ENCODE data around the gene CHST11. TPM values are rescaled to one million over a fixed set of nuclear protein-coding genes. Genes with fewer than 3 reads are reported as not detected.

CHST11 gene
- total RNA-seq, 5 donors from 2014 or later (not counting 1 experiment from before 2014, with no cell fraction given), result 49.8 to 78.3 (median 63.7) TPM

DNA sequence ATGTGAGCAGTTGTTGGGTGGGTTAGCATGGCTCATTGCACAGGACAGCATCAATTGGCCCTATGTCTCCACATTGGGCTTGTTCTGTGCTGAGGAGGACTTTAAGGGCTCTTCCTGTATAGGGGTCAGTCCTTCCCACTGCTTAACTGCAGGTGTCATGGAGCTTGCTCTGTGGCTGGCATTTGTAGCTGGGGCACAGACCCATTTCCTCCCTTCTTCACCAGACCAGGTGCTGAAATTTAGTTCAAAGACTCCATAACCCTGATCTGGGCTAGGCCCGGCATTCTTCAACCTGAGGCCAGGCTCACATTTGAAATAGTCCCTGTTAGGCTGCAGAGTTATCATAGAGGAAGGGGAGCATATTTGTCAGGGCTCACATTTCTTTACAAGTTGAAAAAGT, 12.8 kb downstream of the CHST11 start:
- Mint-ChIP-seq H3K27me3 (no peaks in the 10 kb centered on the region), H3K9me3 (peaks cover 0 to 6% (median 0%) of the 10 kb centered on the region in 3 donors), H3K4me3 (no peak overlapping the region), H3K27ac (peak overlapping the region; percentile 79 to 82), H3K4me1 (peaks cover 82 to 94% (median 93%) of the 10 kb centered on the region in 3 donors), H3K36me3 (peaks cover 30% of the 10 kb centered on the region)
- H3K4me1 ChIP-seq (ENCODE audit: control insufficient read depth in 1 of 2, extremely low read depth in 1 of 2, insufficient read depth in 2 of 2, low read length in 2 of 2), result peaks cover 40 to 78% of the 10 kb centered on the region in 2 experiments
- CTCF ChIA-PET, result no interaction called here
- H3K27ac ChIP-seq (ENCODE audit: low read length), result no peak overlapping the region
- H3K9me3 ChIP-seq, result no peaks in the 10 kb centered on the region
- ATAC-seq (replicated peaks in 1 of 4) (peak in 2 of 4 experiments; percentile 12 to 17), DNase-seq (no peak)
- H3K4me3 ChIP-seq (ENCODE audit: control insufficient read depth in 1 of 2, extremely low read depth in 1 of 2, low read length in 1 of 2), result no peak overlapping the region
- no peaks in the 10 kb centered on the region for H3K27me3 ChIP-seq (replicated peaks in 1 of 2; ENCODE audit: control insufficient read depth in 2 of 2, extremely low read depth in 1 of 2, insufficient read depth in 2 of 2, low read length in 1 of 2)
- peaks cover 0 to 2% of the 10 kb centered on the region in 2 donors for H3K36me3 ChIP-seq (ENCODE audit: control insufficient read depth in 2 of 2, extremely low read depth in 1 of 2, insufficient read depth in 1 of 2, low read length in 1 of 2)
- POLR2A ChIA-PET, result no interaction called here
- WGBS (ENCODE audit: insufficient coverage), result no CpG with 5 or more reads among the region's 1 CpG

DNA sequence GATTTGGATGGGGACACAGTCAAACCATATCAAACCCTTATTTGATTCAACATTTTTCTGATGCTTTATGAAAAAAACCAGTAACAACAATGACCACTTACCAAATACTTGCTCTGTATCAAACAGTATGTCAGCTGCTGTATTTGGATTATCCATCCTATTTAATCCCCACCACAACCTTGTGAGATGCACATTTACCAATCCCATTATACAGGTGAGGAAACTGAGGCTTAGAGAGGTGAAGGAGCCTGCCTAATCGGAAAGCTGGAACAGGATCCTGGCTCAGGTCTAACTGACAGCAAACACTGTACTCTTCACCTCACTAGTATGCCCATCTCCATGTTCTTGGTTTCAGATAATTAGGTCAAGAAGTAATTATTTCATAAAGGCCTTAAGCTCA, 13.8 kb downstream of the CHST11 start:
- Histone ChIP-seq H3K36me3 (ENCODE audit: control insufficient read depth in 2 of 2, extremely low read depth in 1 of 2, insufficient read depth in 1 of 2, low read length in 1 of 2) (peaks cover 0 to 2% of the 10 kb centered on the region in 2 donors), H3K27me3 (replicated peaks in 1 of 2; ENCODE audit: control insufficient read depth in 2 of 2, extremely low read depth in 1 of 2, insufficient read depth in 2 of 2, low read length in 1 of 2) (no peaks in the 10 kb centered on the region), H3K4me1 (ENCODE audit: control insufficient read depth in 1 of 2, extremely low read depth in 1 of 2, insufficient read depth in 2 of 2, low read length in 2 of 2) (peaks cover 30 to 74% of the 10 kb centered on the region in 2 experiments), H3K27ac (ENCODE audit: low read length) (no peak overlapping the region), H3K4me3 (ENCODE audit: control insufficient read depth in 1 of 2, extremely low read depth in 1 of 2, low read length in 1 of 2) (no peak overlapping the region), H3K9me3 (no peaks in the 10 kb centered on the region)
- Mint-ChIP-seq H3K9me3 (peaks cover 0 to 6% (median 0%) of the 10 kb centered on the region in 3 donors), H3K4me3 (no peak overlapping the region), H3K4me1 (peaks cover 79 to 92% (median 91%) of the 10 kb centered on the region in 3 donors), H3K27me3 (no peaks in the 10 kb centered on the region), H3K36me3 (peaks cover 25% of the 10 kb centered on the region), H3K27ac (peak overlapping the region; percentile 10 to 79)
- ChIA-PET POLR2A (no interaction called here), CTCF (interaction anchor here in 1 of 2 donors (1.7 kb wide), 1 partner anchor 11 kb away, joined by 4 read pairs; no protein-coding TSS in a partner anchor)
- ATAC-seq (replicated peaks in 1 of 4), result no peak
- no peak for DNase-seq
- WGBS (ENCODE audit: insufficient coverage), result no CpG with 5 or more reads among the region's 1 CpG

DNA sequence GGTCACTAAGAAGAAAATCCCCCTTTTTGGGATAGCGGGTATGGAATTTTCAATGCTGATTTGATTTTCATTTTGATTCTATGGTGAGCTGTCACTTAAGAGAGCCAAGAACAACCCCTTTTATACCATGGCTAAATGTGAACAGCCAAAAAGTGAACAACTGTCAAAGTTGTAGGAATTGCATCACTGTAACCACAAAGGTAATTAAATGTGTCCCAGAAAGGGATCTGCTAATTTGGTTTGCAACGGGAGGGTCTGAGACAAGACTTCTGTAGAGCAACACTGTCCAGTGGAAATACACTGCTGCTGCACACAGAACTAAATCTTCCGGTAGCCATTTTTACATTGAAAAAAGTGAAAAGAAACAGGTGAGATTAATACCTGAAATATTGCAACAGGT, 14.6 kb downstream of the CHST11 start:
- H3K27me3 Mint-ChIP-seq, result no peaks in the 10 kb centered on the region
- ATAC-seq (replicated peaks in 1 of 4) (no peak), DNase-seq (no peak)
- peak overlapping the region; percentile 13 to 37 for H3K27ac Mint-ChIP-seq
- Histone ChIP-seq H3K9me3 (no peaks in the 10 kb centered on the region), H3K36me3 (ENCODE audit: control insufficient read depth in 2 of 2, extremely low read depth in 1 of 2, insufficient read depth in 1 of 2, low read length in 1 of 2) (peaks cover 0 to 2% of the 10 kb centered on the region in 2 donors), H3K4me3 (ENCODE audit: control insufficient read depth in 1 of 2, extremely low read depth in 1 of 2, low read length in 1 of 2) (no peak overlapping the region), H3K27me3 (replicated peaks in 1 of 2; ENCODE audit: control insufficient read depth in 2 of 2, extremely low read depth in 1 of 2, insufficient read depth in 2 of 2, low read length in 1 of 2) (no peaks in the 10 kb centered on the region), H3K4me1 (ENCODE audit: control insufficient read depth in 1 of 2, extremely low read depth in 1 of 2, insufficient read depth in 2 of 2, low read length in 2 of 2) (peaks cover 27 to 65% of the 10 kb centered on the region in 2 experiments), H3K27ac (ENCODE audit: low read length) (no peak overlapping the region)
- H3K4me3 Mint-ChIP-seq, result peak overlapping the region in 1 of 3 donors; percentile 9
- H3K4me1 Mint-ChIP-seq, result peaks cover 76 to 88% (median 86%) of the 10 kb centered on the region in 3 donors
- WGBS (ENCODE audit: insufficient coverage), result no CpG with 5 or more reads among the region's 3 CpGs
- H3K9me3 Mint-ChIP-seq, result peaks cover 0 to 6% (median 0%) of the 10 kb centered on the region in 3 donors
- CTCF ChIA-PET, result interaction anchor here (0.6 to 1.7 kb wide), 3 partner anchors 12 to 98 kb away, joined by 3 to 4 read pairs (median 3); no protein-coding TSS in a partner anchor
- H3K36me3 Mint-ChIP-seq, result peaks cover 25% of the 10 kb centered on the region
- POLR2A ChIA-PET, result no interaction called here

DNA sequence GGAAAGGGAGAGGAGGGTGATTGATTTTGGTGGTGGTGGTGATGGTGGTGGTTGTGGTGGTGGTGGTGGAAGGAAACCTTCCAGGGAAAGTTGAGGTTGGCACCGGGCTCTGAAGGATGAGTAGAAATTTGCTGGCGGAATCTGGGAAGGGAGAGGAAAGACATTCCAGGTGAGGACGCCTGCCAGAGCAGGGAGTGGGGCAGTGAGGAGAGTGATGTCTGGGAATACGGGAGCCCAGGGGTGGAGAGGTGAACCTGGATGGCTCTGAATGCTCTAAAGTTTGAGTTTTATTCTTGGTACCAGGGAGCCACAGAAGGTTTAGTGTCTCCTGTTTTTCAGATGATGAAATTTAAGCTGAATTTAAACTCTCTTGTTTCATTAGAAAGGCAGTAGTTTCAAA, 16.0 kb downstream of the CHST11 start:
- WGBS (ENCODE audit: insufficient coverage), result 86% methylated on average over 4 of the region's 4 CpGs
- ChIA-PET CTCF (interaction anchor here (0.6 to 1.4 kb wide), 7 partner anchors 13 to 807 kb away, joined by 3 to 8 read pairs (median 3); no protein-coding TSS in a partner anchor), POLR2A (interaction anchor here in 1 of 2 donors (0.6 kb wide), 1 partner anchor 248 kb away, joined by 3 read pairs; no protein-coding TSS in a partner anchor)
- Histone ChIP-seq H3K9me3 (no peaks in the 10 kb centered on the region), H3K36me3 (ENCODE audit: control insufficient read depth in 2 of 2, extremely low read depth in 1 of 2, insufficient read depth in 1 of 2, low read length in 1 of 2) (peaks cover 0 to 2% of the 10 kb centered on the region in 2 donors), H3K27me3 (replicated peaks in 1 of 2; ENCODE audit: control insufficient read depth in 2 of 2, extremely low read depth in 1 of 2, insufficient read depth in 2 of 2, low read length in 1 of 2) (no peaks in the 10 kb centered on the region), H3K4me1 (ENCODE audit: control insufficient read depth in 1 of 2, extremely low read depth in 1 of 2, insufficient read depth in 2 of 2, low read length in 2 of 2) (peaks cover 24 to 69% of the 10 kb centered on the region in 2 experiments), H3K4me3 (ENCODE audit: control insufficient read depth in 1 of 2, extremely low read depth in 1 of 2, low read length in 1 of 2) (no peak overlapping the region), H3K27ac (ENCODE audit: low read length) (no peak overlapping the region)
- Mint-ChIP-seq H3K4me1 (peaks cover 75 to 88% (median 86%) of the 10 kb centered on the region in 3 donors), H3K36me3 (peaks cover 19% of the 10 kb centered on the region), H3K27ac (peak overlapping the region; percentile 92 to 93), H3K9me3 (peaks cover 0 to 6% (median 0%) of the 10 kb centered on the region in 3 donors), H3K4me3 (peak overlapping the region; percentile 54 to 63 (median 59)), H3K27me3 (no peaks in the 10 kb centered on the region)
- ATAC-seq (replicated peaks in 1 of 4), result no peak
- no peak for DNase-seq

DNA sequence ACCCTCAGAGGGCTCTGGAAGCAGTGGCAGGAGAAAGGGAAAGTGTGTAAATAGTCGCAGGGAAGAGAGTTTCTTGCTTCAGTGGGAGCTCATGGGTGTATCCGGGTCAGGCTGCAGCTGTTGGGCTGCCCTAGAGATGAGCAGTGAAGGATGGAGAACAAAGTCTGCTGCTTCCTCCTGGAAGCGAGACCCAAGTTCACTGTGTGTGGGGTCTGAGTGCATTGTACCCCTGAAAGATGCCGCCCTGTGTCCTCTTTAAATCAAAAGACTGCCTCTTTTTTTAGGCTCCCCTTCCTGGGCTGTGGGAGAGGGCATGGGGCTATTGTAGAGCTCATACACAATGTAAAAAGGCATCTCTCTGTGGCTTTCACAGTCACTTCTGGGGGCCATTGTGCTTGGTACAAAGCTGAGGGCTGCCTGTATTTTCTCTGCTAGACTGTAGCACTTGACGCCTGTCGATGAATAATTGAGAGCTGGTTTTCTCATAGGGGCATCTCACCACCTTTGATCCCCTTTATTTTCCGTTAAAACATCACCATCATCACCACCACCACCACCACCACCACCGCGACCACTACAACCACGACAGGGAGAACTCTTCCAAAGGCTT, 16.7 kb downstream of the CHST11 start:
- no peaks in the 10 kb centered on the region for H3K27me3 Mint-ChIP-seq
- Histone ChIP-seq H3K27ac (ENCODE audit: low read length) (peak overlapping the region; percentile 44), H3K27me3 (replicated peaks in 1 of 2; ENCODE audit: control insufficient read depth in 2 of 2, extremely low read depth in 1 of 2, insufficient read depth in 2 of 2, low read length in 1 of 2) (no peaks in the 10 kb centered on the region), H3K36me3 (ENCODE audit: control insufficient read depth in 2 of 2, extremely low read depth in 1 of 2, insufficient read depth in 1 of 2, low read length in 1 of 2) (no peaks in the 10 kb centered on the region), H3K4me1 (ENCODE audit: control insufficient read depth in 1 of 2, extremely low read depth in 1 of 2, insufficient read depth in 2 of 2, low read length in 2 of 2) (peaks cover 26 to 67% of the 10 kb centered on the region in 2 experiments), H3K4me3 (ENCODE audit: control insufficient read depth in 1 of 2, extremely low read depth in 1 of 2, low read length in 1 of 2) (no peak overlapping the region), H3K9me3 (no peaks in the 10 kb centered on the region)
- peaks cover 17% of the 10 kb centered on the region for H3K36me3 Mint-ChIP-seq
- WGBS (ENCODE audit: insufficient coverage), result 17% methylated on average over 1 of the region's 10 CpGs
- CTCF ChIA-PET, result interaction anchor here (0.5 to 1.4 kb wide), 6 partner anchors 11 to 806 kb away, joined by 3 to 8 read pairs (median 3); no protein-coding TSS in a partner anchor
- H3K4me1 Mint-ChIP-seq, result peaks cover 75 to 87% (median 85%) of the 10 kb centered on the region in 3 donors
- POLR2A ChIA-PET, result interaction anchor here in 1 of 2 donors (0.6 kb wide), 1 partner anchor 42 kb away, joined by 4 read pairs; no protein-coding TSS in a partner anchor
- peak in 1 of 35 experiments; percentile 21 for DNase-seq
- peak; percentile 38 to 61 (median 47) for ATAC-seq (replicated peaks in 1 of 4)
- peaks cover 0 to 6% (median 0%) of the 10 kb centered on the region in 3 donors for H3K9me3 Mint-ChIP-seq
- peak overlapping the region; percentile 54 to 63 (median 59) for H3K4me3 Mint-ChIP-seq
- H3K27ac Mint-ChIP-seq, result peak overlapping the region; percentile 92 to 93

DNA sequence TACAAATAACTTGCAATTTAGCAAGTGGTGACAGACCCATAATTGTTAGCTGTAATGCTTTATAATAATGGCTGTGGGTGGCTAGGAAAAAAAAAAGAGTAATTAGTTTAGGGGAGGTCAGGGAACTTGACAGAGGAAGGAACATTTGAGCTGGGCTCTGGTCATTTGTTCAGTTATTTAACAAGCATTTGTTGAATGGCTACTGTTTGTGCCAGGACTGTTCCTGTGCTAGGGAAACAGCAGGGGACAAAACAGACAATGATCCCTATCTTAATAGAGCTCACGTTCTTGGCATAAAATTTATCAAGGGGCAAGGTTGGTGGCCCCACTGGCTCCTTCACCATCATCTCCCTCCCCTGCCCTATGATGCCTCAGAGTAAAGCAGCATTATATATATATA, 18.5 kb downstream of the CHST11 start:
- H3K27me3 Mint-ChIP-seq, result no peaks in the 10 kb centered on the region
- peaks cover 32 to 71% of the 10 kb centered on the region in 2 experiments for H3K4me1 ChIP-seq (ENCODE audit: control insufficient read depth in 1 of 2, extremely low read depth in 1 of 2, insufficient read depth in 2 of 2, low read length in 2 of 2)
- H3K27ac Mint-ChIP-seq, result peak overlapping the region; percentile 26 to 51
- H3K27ac ChIP-seq (ENCODE audit: low read length), result no peak overlapping the region
- peaks cover 0 to 6% (median 0%) of the 10 kb centered on the region in 3 donors for H3K9me3 Mint-ChIP-seq
- H3K36me3 Mint-ChIP-seq, result peaks cover 12% of the 10 kb centered on the region
- no peaks in the 10 kb centered on the region for H3K36me3 ChIP-seq (ENCODE audit: control insufficient read depth in 2 of 2, extremely low read depth in 1 of 2, insufficient read depth in 1 of 2, low read length in 1 of 2)
- peaks cover 78 to 88% (median 86%) of the 10 kb centered on the region in 3 donors for H3K4me1 Mint-ChIP-seq
- ATAC-seq (replicated peaks in 1 of 4), result no peak
- H3K9me3 ChIP-seq, result no peaks in the 10 kb centered on the region
- no peak for DNase-seq
- H3K4me3 Mint-ChIP-seq, result no peak overlapping the region
- POLR2A ChIA-PET, result interaction anchor here in 1 of 2 donors (0.6 kb wide), 1 partner anchor 15 kb away, joined by 4 read pairs; no protein-coding TSS in a partner anchor
- no peak overlapping the region for H3K4me3 ChIP-seq (ENCODE audit: control insufficient read depth in 1 of 2, extremely low read depth in 1 of 2, low read length in 1 of 2)
- H3K27me3 ChIP-seq (replicated peaks in 1 of 2; ENCODE audit: control insufficient read depth in 2 of 2, extremely low read depth in 1 of 2, insufficient read depth in 2 of 2, low read length in 1 of 2), result no peaks in the 10 kb centered on the region
- CTCF ChIA-PET, result interaction anchor here in 1 of 2 donors (0.6 kb wide), 1 partner anchor 129 kb away, joined by 3 read pairs; no protein-coding TSS in a partner anchor
- WGBS (ENCODE audit: insufficient coverage), result no CpG with 5 or more reads among the region's 1 CpG

Measured in T-cell (primary cell).